CD4-positive, alpha-beta T cell treated with Interleukin-2 at 100 ng/mL for 4 hours (primary cell): ENCODE data around the gene NFATC1.

ENCODE experiments used
- DNase-seq: peaks from one replicate; pipeline ENCODE4 v3.0.0-alpha.2; 2020; ENCODE audit warnings: low spot score

NFATC1 gene

GRCh38 chr18:79574938-79575525 lies 179.3 kb downstream of the NFATC1 start:
- no peak for DNase-seq

- no peak for DNase-seq
These were observed 180.4 kb downstream of the NFATC1 start for GRCh38 chr18:79575891-79576685.

GRCh38 chr18:79576686-79577351 lies 181.1 kb downstream of the NFATC1 start:
- no peak for DNase-seq

- no peak for DNase-seq
These were observed 182.0 kb downstream of the NFATC1 start for GRCh38 chr18:79577451-79578395.

GRCh38 chr18:79578396-79579260 lies 182.9 kb downstream of the NFATC1 start:
- no peak for DNase-seq
